ENCODE results near the gene HTRA1.

HTRA1 gene

GRCh38 chr10:122468926-122469781, 7.8 kb downstream of the HTRA1 start:
- Histone ChIP-seq H3K36me3 (replicated peaks in 1 of 2; ENCODE audit: control insufficient read depth in 2 of 2, insufficient read depth in 2 of 2, low read length in 2 of 2) (no peaks in the 10 kb centered on the region), H3K79me1 (ENCODE audit: low read depth, low read length) (no peaks in the 10 kb centered on the region), H2BK5ac (ENCODE audit: low read length) (no peak overlapping the region), H3K9me3 (replicated peaks in 1 of 2; ENCODE audit: control insufficient read depth in 2 of 2, insufficient read depth in 1 of 2, low read depth in 1 of 2, low read length in 2 of 2) (no peaks in the 10 kb centered on the region), H3K4me2 (ENCODE audit: insufficient read depth, low read length, poor library complexity, severe bottlenecking) (no peak overlapping the region), H2BK120ac (ENCODE audit: low read depth, low read length) (no peak overlapping the region), H2BK15ac (ENCODE audit: low read length) (no peak overlapping the region), H3K9ac (ENCODE audit: low read depth, low read length, poor library complexity) (no peak overlapping the region), H3K27ac (replicated peaks; ENCODE audit: low read length) (no peak overlapping the region), H3K14ac (ENCODE audit: low read length) (no peak overlapping the region), H2BK12ac (ENCODE audit: low read length) (no peak overlapping the region), H3K27me3 (ENCODE audit: control insufficient read depth in 3 of 3, insufficient read depth in 3 of 3, low read depth in 1 of 3, low read length in 3 of 3) (peaks cover 0 to 9% (median 0%) of the 10 kb centered on the region in 3 experiments), H3K4ac (ENCODE audit: low read length) (no peak overlapping the region), H3K4me1 (ENCODE audit: control insufficient read depth in 2 of 2, insufficient read depth in 1 of 2, low read depth in 1 of 2, low read length in 2 of 2) (peaks cover 0 to 2% of the 10 kb centered on the region in 2 donors), H3K4me3 (ENCODE audit: low read length in 2 of 2) (no peak overlapping the region), H3K18ac (ENCODE audit: low read length) (no peak overlapping the region), H2AK5ac (ENCODE audit: low read depth, low read length) (no peak overlapping the region), H2AFZ (ENCODE audit: low read length) (no peak overlapping the region), H4K8ac (ENCODE audit: low read depth, low read length) (no peak overlapping the region), H4K91ac (ENCODE audit: low read depth, low read length, poor library complexity) (no peak overlapping the region), H3K23ac (ENCODE audit: low read depth, low read length, poor library complexity) (no peak overlapping the region)
- no CpG with 5 or more reads among the region's 11 CpGs for WGBS, 2 donors (ENCODE audit: extremely low coverage in 2 of 2, insufficient read length in 2 of 2, insufficient replicate concordance in 1 of 2)
- DNase-seq (ENCODE audit: low spot score) = no peak

DNA sequence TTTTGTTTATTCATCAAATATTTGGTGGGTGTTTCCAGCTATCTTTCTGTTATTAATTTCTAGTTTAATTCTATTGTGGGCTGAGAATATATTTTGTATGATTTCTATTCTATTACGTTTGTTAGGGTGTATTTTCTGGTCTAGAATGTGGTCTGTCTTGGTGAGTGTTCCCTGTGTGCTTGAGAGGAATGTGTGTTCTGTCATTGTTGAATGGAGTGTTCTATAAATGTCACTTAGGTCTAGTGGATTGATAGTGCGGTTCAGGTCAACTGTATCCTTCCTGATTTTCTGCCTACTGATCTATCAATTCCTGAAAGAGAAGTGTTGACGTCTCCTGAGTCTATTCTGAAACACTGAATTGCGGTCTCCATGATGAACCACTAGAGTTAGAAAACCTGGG, 8.5 kb downstream of the HTRA1 start:
- peaks cover 0 to 3% (median 0%) of the 10 kb centered on the region in 3 experiments for H3K27me3 ChIP-seq (ENCODE audit: control insufficient read depth in 3 of 3, insufficient read depth in 3 of 3, low read depth in 1 of 3, low read length in 3 of 3)
- no peak overlapping the region for H3K27ac ChIP-seq (replicated peaks; ENCODE audit: low read length)

GRCh38 chr10:122471531-122472177, 10.3 kb downstream of the HTRA1 start:
- Histone ChIP-seq H2BK5ac (ENCODE audit: low read length) (no peak overlapping the region), H3K4me2 (ENCODE audit: insufficient read depth, low read length, poor library complexity, severe bottlenecking) (no peak overlapping the region), H3K4me1 (ENCODE audit: control insufficient read depth in 2 of 2, insufficient read depth in 1 of 2, low read depth in 1 of 2, low read length in 2 of 2) (peaks cover 15 to 25% of the 10 kb centered on the region in 2 donors), H2BK12ac (ENCODE audit: low read length) (no peak overlapping the region), H3K4me3 (ENCODE audit: low read length in 2 of 2) (no peak overlapping the region), H3K9ac (ENCODE audit: low read depth, low read length, poor library complexity) (no peak overlapping the region), H4K8ac (ENCODE audit: low read depth, low read length) (no peak overlapping the region), H3K27me3 (ENCODE audit: control insufficient read depth in 3 of 3, insufficient read depth in 3 of 3, low read depth in 1 of 3, low read length in 3 of 3) (no peaks in the 10 kb centered on the region), H3K36me3 (replicated peaks in 1 of 2; ENCODE audit: control insufficient read depth in 2 of 2, insufficient read depth in 2 of 2, low read length in 2 of 2) (no peaks in the 10 kb centered on the region), H3K14ac (ENCODE audit: low read length) (no peak overlapping the region), H2BK15ac (ENCODE audit: low read length) (no peak overlapping the region), H4K91ac (ENCODE audit: low read depth, low read length, poor library complexity) (no peak overlapping the region), H3K23ac (ENCODE audit: low read depth, low read length, poor library complexity) (no peak overlapping the region), H3K79me1 (ENCODE audit: low read depth, low read length) (no peaks in the 10 kb centered on the region), H3K18ac (ENCODE audit: low read length) (no peak overlapping the region), H2AK5ac (ENCODE audit: low read depth, low read length) (no peak overlapping the region), H2BK120ac (ENCODE audit: low read depth, low read length) (no peak overlapping the region), H2AFZ (ENCODE audit: low read length) (no peak overlapping the region), H3K9me3 (replicated peaks in 1 of 2; ENCODE audit: control insufficient read depth in 2 of 2, insufficient read depth in 1 of 2, low read depth in 1 of 2, low read length in 2 of 2) (no peaks in the 10 kb centered on the region), H3K4ac (ENCODE audit: low read length) (no peak overlapping the region), H3K27ac (replicated peaks; ENCODE audit: low read length) (no peak overlapping the region)
- WGBS, 2 donors (ENCODE audit: extremely low coverage in 2 of 2, insufficient read length in 2 of 2, insufficient replicate concordance in 1 of 2) = no CpG with 5 or more reads among the region's 4 CpGs
- DNase-seq (ENCODE audit: low spot score) = no peak

More for the DNA sequence above, 8.5 kb downstream of the HTRA1 start:
- no peaks in the 10 kb centered on the region for H3K79me1 ChIP-seq (ENCODE audit: low read depth, low read length)
- H3K18ac ChIP-seq (ENCODE audit: low read length) = no peak overlapping the region
- peaks cover under 1 to 9% of the 10 kb centered on the region in 2 donors for H3K4me1 ChIP-seq (ENCODE audit: control insufficient read depth in 2 of 2, insufficient read depth in 1 of 2, low read depth in 1 of 2, low read length in 2 of 2)
- no peaks in the 10 kb centered on the region for H3K9me3 ChIP-seq (replicated peaks in 1 of 2; ENCODE audit: control insufficient read depth in 2 of 2, insufficient read depth in 1 of 2, low read depth in 1 of 2, low read length in 2 of 2)
- no peak overlapping the region for H2BK12ac ChIP-seq (ENCODE audit: low read length)
- DNase-seq (ENCODE audit: low spot score) = no peak
- no peaks in the 10 kb centered on the region for H3K36me3 ChIP-seq (replicated peaks in 1 of 2; ENCODE audit: control insufficient read depth in 2 of 2, insufficient read depth in 2 of 2, low read length in 2 of 2)
- no peak overlapping the region for H3K14ac ChIP-seq (ENCODE audit: low read length)
- no peak overlapping the region for H2AFZ ChIP-seq (ENCODE audit: low read length)
- H2BK15ac ChIP-seq (ENCODE audit: low read length) = no peak overlapping the region
- no peak overlapping the region for H2BK5ac ChIP-seq (ENCODE audit: low read length)
- no CpG with 5 or more reads among the region's 4 CpGs for WGBS, 2 donors (ENCODE audit: extremely low coverage in 2 of 2, insufficient read length in 2 of 2, insufficient replicate concordance in 1 of 2)
- no peak overlapping the region for H3K4me3 ChIP-seq (ENCODE audit: low read length in 2 of 2)
- no peak overlapping the region for H3K4ac ChIP-seq (ENCODE audit: low read length)
- H4K91ac ChIP-seq (ENCODE audit: low read depth, low read length, poor library complexity) = no peak overlapping the region
- no peak overlapping the region for H4K8ac ChIP-seq (ENCODE audit: low read depth, low read length)
- H3K9ac ChIP-seq (ENCODE audit: low read depth, low read length, poor library complexity) = no peak overlapping the region
- H3K23ac ChIP-seq (ENCODE audit: low read depth, low read length, poor library complexity) = no peak overlapping the region
- no peak overlapping the region for H2AK5ac ChIP-seq (ENCODE audit: low read depth, low read length)
- no peak overlapping the region for H2BK120ac ChIP-seq (ENCODE audit: low read depth, low read length)
- H3K4me2 ChIP-seq (ENCODE audit: insufficient read depth, low read length, poor library complexity, severe bottlenecking) = no peak overlapping the region

DNA sequence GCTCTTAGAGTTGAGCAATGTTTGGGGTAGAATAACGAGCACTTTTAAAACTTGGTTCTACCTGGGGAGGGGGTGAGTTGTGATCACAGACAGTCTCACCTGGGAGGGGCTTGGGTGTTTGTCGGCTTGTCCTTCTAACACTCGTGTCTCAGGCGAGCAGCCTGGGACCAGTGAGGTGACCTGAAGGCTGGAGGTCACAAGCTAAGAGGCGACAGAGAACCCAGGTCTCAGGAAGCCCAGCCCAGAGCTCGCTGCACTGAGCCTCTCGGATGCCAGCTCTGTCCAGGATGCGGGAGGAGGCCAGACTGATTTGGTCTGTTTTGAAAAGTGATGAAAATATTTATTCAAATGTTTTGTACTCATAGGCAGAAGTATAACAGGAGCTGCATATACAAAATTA, 11.8 kb downstream of the HTRA1 start:
- Histone ChIP-seq H3K4me3 (ENCODE audit: low read length in 2 of 2) (no peak overlapping the region), H4K8ac (ENCODE audit: low read depth, low read length) (no peak overlapping the region), H2BK5ac (ENCODE audit: low read length) (no peak overlapping the region), H2AFZ (ENCODE audit: low read length) (no peak overlapping the region), H3K23ac (ENCODE audit: low read depth, low read length, poor library complexity) (no peak overlapping the region), H3K9ac (ENCODE audit: low read depth, low read length, poor library complexity) (no peak overlapping the region), H2AK5ac (ENCODE audit: low read depth, low read length) (no peak overlapping the region), H3K27ac (replicated peaks; ENCODE audit: low read length) (no peak overlapping the region), H3K27me3 (ENCODE audit: control insufficient read depth in 3 of 3, insufficient read depth in 3 of 3, low read depth in 1 of 3, low read length in 3 of 3) (no peaks in the 10 kb centered on the region), H2BK12ac (ENCODE audit: low read length) (no peak overlapping the region), H2BK120ac (ENCODE audit: low read depth, low read length) (no peak overlapping the region), H3K18ac (ENCODE audit: low read length) (no peak overlapping the region), H4K91ac (ENCODE audit: low read depth, low read length, poor library complexity) (no peak overlapping the region), H3K9me3 (replicated peaks in 1 of 2; ENCODE audit: control insufficient read depth in 2 of 2, insufficient read depth in 1 of 2, low read depth in 1 of 2, low read length in 2 of 2) (no peaks in the 10 kb centered on the region), H3K4me1 (ENCODE audit: control insufficient read depth in 2 of 2, insufficient read depth in 1 of 2, low read depth in 1 of 2, low read length in 2 of 2) (peaks cover 15 to 34% of the 10 kb centered on the region in 2 donors), H2BK15ac (ENCODE audit: low read length) (no peak overlapping the region), H3K79me1 (ENCODE audit: low read depth, low read length) (no peaks in the 10 kb centered on the region), H3K4me2 (ENCODE audit: insufficient read depth, low read length, poor library complexity, severe bottlenecking) (no peak overlapping the region), H3K36me3 (replicated peaks in 1 of 2; ENCODE audit: control insufficient read depth in 2 of 2, insufficient read depth in 2 of 2, low read length in 2 of 2) (no peaks in the 10 kb centered on the region), H3K4ac (ENCODE audit: low read length) (no peak overlapping the region), H3K14ac (ENCODE audit: low read length) (no peak overlapping the region)
- no CpG with 5 or more reads among the region's 8 CpGs for WGBS, 2 donors (ENCODE audit: extremely low coverage in 2 of 2, insufficient read length in 2 of 2, insufficient replicate concordance in 1 of 2)
- DNase-seq (ENCODE audit: low spot score) = no peak
